NT2/D1 (cell line): ENCODE data around the gene CACNA1S.

Experiments used
- DNase-seq: peaks from one replicate; pipeline ENCODE4 v3.0.0-alpha.2; 2011; ENCODE audit warnings: low read depth, low spot score
- H3K27me3 ChIP-seq: 2 replicates; pipeline ENCODE4 v1.6.0; 2011; ENCODE audit warnings: mild to moderate bottlenecking; ENCODE audit not compliant: insufficient read length, insufficient read depth
- H3K36me3 ChIP-seq: 2 replicates; pipeline ENCODE4 v1.6.1; 2011; ENCODE audit warnings: mild to moderate bottlenecking, low read length, mixed read lengths; ENCODE audit not compliant: insufficient read depth, insufficient read length
- H3K4me1 ChIP-seq: 2 replicates; pipeline ENCODE4 v1.5.1; 2011; ENCODE audit not compliant: insufficient read depth, insufficient read length
- H3K4me3 ChIP-seq: 2 replicates; pipeline ENCODE4 v1.5.1; 2011; ENCODE audit warnings: low read depth; ENCODE audit not compliant: insufficient read length
- H3K9ac ChIP-seq: 2 replicates; pipeline ENCODE4 v1.6.0; 2011; ENCODE audit warnings: low read depth; ENCODE audit not compliant: insufficient read length
- H3K9me3 ChIP-seq: 2 replicates; pipeline ENCODE4 v1.5.1; 2011; ENCODE audit warnings: mild to moderate bottlenecking, low read length; ENCODE audit not compliant: insufficient read depth
- SUZ12 ChIP-seq: IDR thresholded peaks from 2 replicates; pipeline ENCODE4 v1.6.1; 2011; ENCODE audit not compliant: insufficient read length, insufficient read depth; ENCODE audit errors: extremely low read depth
- YY1 ChIP-seq: IDR thresholded peaks from 2 replicates; pipeline ENCODE4 v1.6.1; 2011; ENCODE audit not compliant: insufficient read length, insufficient read depth
- ZNF274 ChIP-seq: IDR thresholded peaks from 2 replicates; pipeline ENCODE4 v1.6.1; 2011; ENCODE audit warnings: mild to moderate bottlenecking, low read depth, low read length

The CACNA1S gene

DNA sequence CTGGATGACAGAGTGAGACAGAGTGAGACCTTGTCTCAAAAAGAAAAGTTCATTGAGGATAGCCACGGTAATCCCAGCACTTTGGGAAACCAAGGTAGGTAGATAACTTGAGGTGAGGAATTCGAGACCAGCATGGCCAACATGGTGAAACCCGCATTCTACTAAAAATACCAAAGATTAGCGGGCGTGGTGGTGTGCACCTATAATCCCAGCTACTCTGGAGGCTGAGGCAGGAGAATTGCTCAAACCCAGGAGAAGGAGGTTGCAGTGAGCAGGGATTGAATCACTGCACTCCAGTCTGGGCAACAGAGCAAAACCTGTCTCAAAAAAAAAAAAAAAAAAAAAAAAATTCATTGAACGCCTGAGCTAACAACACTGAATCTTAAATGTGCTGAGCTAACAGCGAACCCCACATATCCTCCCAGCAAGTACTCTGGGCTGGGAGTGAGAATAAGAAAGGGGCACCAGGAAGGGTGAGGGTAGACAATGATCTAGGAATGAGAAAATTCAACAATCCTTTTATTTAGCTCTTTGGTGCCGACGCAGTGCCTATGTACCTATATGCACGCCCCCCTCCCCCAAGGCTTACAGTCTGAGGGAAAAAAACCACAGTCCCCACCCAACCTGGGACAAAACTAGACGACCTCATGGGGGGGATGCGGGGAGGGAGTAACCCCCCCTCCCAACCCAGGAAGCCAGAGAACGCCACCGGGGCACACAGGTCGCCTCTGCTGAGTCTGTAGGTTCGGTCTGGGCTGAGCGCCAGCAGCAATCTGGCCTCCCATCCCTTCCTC, 1.4 kb upstream of the CACNA1S start:
- H3K4me3 ChIP-seq, result peak overlapping the region; percentile 78
- peaks cover 25% of the 10 kb centered on the region for H3K4me1 ChIP-seq
- H3K9me3 ChIP-seq, result no peaks in the 10 kb centered on the region
- H3K36me3 ChIP-seq, result no peaks in the 10 kb centered on the region
- TF ChIP-seq YY1 (no peak), ZNF274 (no peak), SUZ12 (no peak)
- DNase-seq, result no peak
- peak overlapping the region; percentile 68 for H3K9ac ChIP-seq
- H3K27me3 ChIP-seq, result peaks cover 72% of the 10 kb centered on the region

- no peak overlapping the region for H3K4me3 ChIP-seq
- no peak for TF ChIP-seq SUZ12
- TF ChIP-seq ZNF274, result no peak
- TF ChIP-seq YY1, result no peak
- H3K27me3 ChIP-seq, result peaks cover 72% of the 10 kb centered on the region
- H3K4me1 ChIP-seq, result peaks cover 25% of the 10 kb centered on the region
- DNase-seq, result no peak
- no peaks in the 10 kb centered on the region for H3K9me3 ChIP-seq
- no peak overlapping the region for H3K9ac ChIP-seq
- no peaks in the 10 kb centered on the region for H3K36me3 ChIP-seq
Measured at GRCh38 chr1:201112926-201113325, 700 bp upstream of the CACNA1S start.

DNA sequence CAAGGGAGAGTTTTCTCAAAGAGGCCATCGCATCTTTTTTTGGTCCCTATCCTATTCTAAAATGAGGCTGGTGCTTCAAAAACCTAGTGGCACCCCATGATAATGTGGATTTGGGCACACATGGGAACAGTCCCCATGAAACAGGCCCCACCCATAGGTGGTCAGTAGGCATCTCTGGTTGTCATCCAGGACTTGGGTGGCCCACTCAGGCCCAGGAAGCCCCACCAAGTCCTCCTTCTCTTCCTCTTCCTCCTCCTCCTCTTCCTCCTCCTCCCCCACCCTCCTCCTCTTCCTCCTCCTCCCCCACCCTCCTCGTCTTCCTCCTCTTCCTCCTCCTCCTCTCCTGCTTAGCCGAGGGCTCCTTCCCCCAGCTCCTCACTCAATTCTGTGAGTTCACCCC, 554 bp downstream of the CACNA1S start:
- TF ChIP-seq YY1, result no peak
- TF ChIP-seq SUZ12, result no peak
- TF ChIP-seq ZNF274, result no peak
- Histone ChIP-seq H3K9ac (no peak overlapping the region), H3K9me3 (no peaks in the 10 kb centered on the region), H3K27me3 (peaks cover 76% of the 10 kb centered on the region), H3K4me3 (no peak overlapping the region), H3K4me1 (peaks cover 29% of the 10 kb centered on the region), H3K36me3 (no peaks in the 10 kb centered on the region)
- DNase-seq, result no peak

DNA sequence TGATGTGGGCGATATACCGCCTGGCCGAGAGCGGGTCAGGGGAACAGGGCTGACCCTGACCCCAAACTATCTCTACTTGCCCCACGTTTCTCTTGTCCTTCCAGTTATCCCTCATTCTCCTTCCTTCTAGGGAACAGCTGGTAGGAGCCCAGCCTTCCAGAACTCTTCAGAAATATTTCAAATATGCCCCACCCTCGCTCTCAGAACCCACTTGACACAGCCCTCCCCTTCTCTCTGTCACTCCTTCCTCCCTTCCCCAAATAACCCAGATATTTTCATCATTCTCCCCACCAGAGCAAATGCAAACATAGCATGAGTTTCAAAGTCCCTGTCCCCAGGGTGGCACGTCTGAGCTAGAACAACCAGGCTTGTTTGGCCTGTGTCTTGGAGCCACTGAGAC, 1.1 kb downstream of the CACNA1S start:
- no peak overlapping the region for H3K9ac ChIP-seq
- no peaks in the 10 kb centered on the region for H3K9me3 ChIP-seq
- no peaks in the 10 kb centered on the region for H3K36me3 ChIP-seq
- H3K4me1 ChIP-seq, result peaks cover 33% of the 10 kb centered on the region
- H3K27me3 ChIP-seq, result peaks cover 76% of the 10 kb centered on the region
- H3K4me3 ChIP-seq, result no peak overlapping the region
- DNase-seq, result no peak
- no peak for TF ChIP-seq ZNF274
- TF ChIP-seq SUZ12, result no peak
- no peak for TF ChIP-seq YY1

DNA sequence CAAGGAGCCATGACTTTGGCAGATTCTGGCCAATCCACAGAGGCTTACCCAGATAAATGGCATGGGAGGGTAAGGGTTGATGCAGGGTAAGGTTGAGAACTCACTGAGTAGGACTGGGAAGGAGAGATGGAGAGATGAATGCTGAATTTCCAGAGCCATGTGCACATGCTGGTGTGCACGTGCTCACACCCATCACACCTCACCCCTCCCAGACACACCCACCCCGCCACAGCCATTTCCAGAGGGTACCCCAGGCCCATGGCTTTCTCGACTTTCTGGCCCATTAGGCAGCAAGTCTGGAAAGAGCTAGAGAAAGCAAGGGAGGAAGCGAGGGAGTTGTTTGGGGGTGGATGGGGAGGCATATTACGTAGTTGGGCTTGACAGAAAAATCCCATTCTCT, 1.6 kb downstream of the CACNA1S start:
- TF ChIP-seq ZNF274 (no peak), YY1 (no peak), SUZ12 (no peak)
- no peaks in the 10 kb centered on the region for H3K9me3 ChIP-seq
- H3K36me3 ChIP-seq, result no peaks in the 10 kb centered on the region
- peaks cover 76% of the 10 kb centered on the region for H3K27me3 ChIP-seq
- peaks cover 33% of the 10 kb centered on the region for H3K4me1 ChIP-seq
- H3K9ac ChIP-seq, result no peak overlapping the region
- H3K4me3 ChIP-seq, result no peak overlapping the region
- DNase-seq, result no peak

DNA sequence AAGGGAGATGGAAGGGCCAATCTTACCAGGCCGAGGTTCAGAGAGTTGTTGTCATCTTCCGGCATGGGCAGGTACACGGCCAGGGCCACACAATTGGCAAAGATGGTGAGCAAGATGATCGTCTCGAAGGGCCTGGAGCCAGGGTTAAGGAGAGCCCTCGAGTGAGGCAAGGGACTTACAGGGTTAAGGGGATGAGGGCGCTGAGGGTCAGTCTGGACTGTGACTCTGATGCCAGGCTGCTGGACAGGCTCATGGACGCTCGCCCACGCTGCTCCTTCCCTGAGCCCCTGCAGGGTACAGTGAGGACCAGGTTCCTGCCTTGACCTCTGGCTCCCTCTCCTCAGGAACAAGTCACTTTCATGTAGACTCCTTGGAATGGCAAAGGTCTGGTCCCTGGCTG, 2.1 kb downstream of the CACNA1S start:
- H3K4me3 ChIP-seq, result no peak overlapping the region
- DNase-seq, result no peak
- no peaks in the 10 kb centered on the region for H3K9me3 ChIP-seq
- H3K9ac ChIP-seq, result no peak overlapping the region
- peaks cover 76% of the 10 kb centered on the region for H3K27me3 ChIP-seq
- peaks cover 28% of the 10 kb centered on the region for H3K4me1 ChIP-seq
- H3K36me3 ChIP-seq, result no peaks in the 10 kb centered on the region
- TF ChIP-seq SUZ12 (no peak), ZNF274 (no peak), YY1 (no peak)

DNA sequence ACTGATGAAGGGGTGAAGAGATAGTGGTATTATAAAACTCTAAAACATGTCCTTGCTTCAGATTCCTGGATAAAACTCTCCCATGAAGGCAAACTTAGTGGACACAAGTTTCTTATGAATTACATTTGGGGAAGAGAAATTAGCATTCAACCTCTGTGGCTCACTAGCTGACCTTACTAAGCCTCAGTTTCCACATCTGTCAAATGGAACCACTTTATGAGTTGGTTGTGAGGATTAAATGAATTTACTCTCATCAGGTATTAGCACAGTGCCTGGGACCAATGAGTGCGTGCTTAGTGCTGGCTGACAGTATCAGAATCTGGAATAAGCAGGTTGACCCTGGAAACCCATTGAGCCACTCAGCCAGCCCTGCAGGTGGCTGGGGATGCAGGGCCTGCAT, 2.6 kb downstream of the CACNA1S start:
- TF ChIP-seq YY1 (no peak), ZNF274 (no peak), SUZ12 (no peak)
- H3K9ac ChIP-seq, result no peak overlapping the region
- no peaks in the 10 kb centered on the region for H3K36me3 ChIP-seq
- H3K9me3 ChIP-seq, result no peaks in the 10 kb centered on the region
- no peak for DNase-seq
- H3K27me3 ChIP-seq, result peaks cover 76% of the 10 kb centered on the region
- no peak overlapping the region for H3K4me3 ChIP-seq
- H3K4me1 ChIP-seq, result peaks cover 28% of the 10 kb centered on the region
